HG02943 (cell line): Measurements from ENCODE around the gene ZNF263.

Experiments
- ATAC-seq: cut with Tn5 transposase; IDR thresholded peaks from one replicate; pipeline ENCODE4 v1.9.1; 2021; ENCODE audit warnings: mild to moderate bottlenecking, low read depth, moderate library complexity; ENCODE audit not compliant: unreplicated experiment

ZNF263 gene

GRCh38 chr16:3282730-3283542 is at the start of gene ZNF263:
TSS of gene ZNF263 (plus strand) at chr16:3283491. CDS start at chr16:3283819, 328 bp downstream.
- peak; percentile 76 for ATAC-seq

GRCh38 chr16:3234543-3234856 is 48.8 kb upstream of the ZNF263 start:
- ATAC-seq = no peak

GRCh38 chr16:3234857-3235561 is 48.3 kb upstream of the ZNF263 start, which contains the start of gene ZNF200:
TSS of gene ZNF200 (minus strand) at chr16:3235158. CDS start at chr16:3233755, 1,403 bp downstream.
- peak; percentile 92 for ATAC-seq

GRCh38 chr16:3235856-3236669 is 47.2 kb upstream of the ZNF263 start:
- ATAC-seq = no peak

- no peak for ATAC-seq
These were observed 41.5 kb upstream of the ZNF263 start for GRCh38 chr16:3241761-3242160.

- ATAC-seq = no peak
These were observed 40.6 kb upstream of the ZNF263 start for GRCh38 chr16:3242709-3243108.

- ATAC-seq = no peak
These were observed 39.4 kb upstream of the ZNF263 start for GRCh38 chr16:3243882-3244281.

GRCh38 chr16:3246002-3246401 is 37.3 kb upstream of the ZNF263 start:
- no peak for ATAC-seq

GRCh38 chr16:3246876-3247275 is 36.4 kb upstream of the ZNF263 start:
- no peak for ATAC-seq

- ATAC-seq = no peak
These were observed 34.7 kb upstream of the ZNF263 start for GRCh38 chr16:3248596-3248995.

- ATAC-seq = no peak
These were observed 34.3 kb upstream of the ZNF263 start for GRCh38 chr16:3249020-3249419.

GRCh38 chr16:3249451-3249850 is 33.8 kb upstream of the ZNF263 start:
- ATAC-seq = no peak

- ATAC-seq = no peak
These were observed 30.3 kb upstream of the ZNF263 start for GRCh38 chr16:3252967-3253366.

GRCh38 chr16:3254309-3254708 is 29.0 kb upstream of the ZNF263 start:
- no peak for ATAC-seq

GRCh38 chr16:3256146-3256865 is 27.0 kb upstream of the ZNF263 start, which contains the start of gene MEFV:
TSS of gene MEFV (minus strand) at chr16:3256633. CDS start at chr16:3256587, 46 bp downstream.
- no peak for ATAC-seq

GRCh38 chr16:3256866-3257465 is 26.3 kb upstream of the ZNF263 start:
- ATAC-seq = no peak

- no peak for ATAC-seq
These were observed 23.5 kb upstream of the ZNF263 start for GRCh38 chr16:3259836-3260235.

- no peak for ATAC-seq
These were observed 20.8 kb upstream of the ZNF263 start for GRCh38 chr16:3262517-3262916.

GRCh38 chr16:3264137-3265036 is 18.9 kb upstream of the ZNF263 start:
- peak; percentile 79 for ATAC-seq
